Omental fat pad (tissue), 4 donors: Measurements from ENCODE around the gene ANKS3. TPM values are rescaled to one million over a fixed set of nuclear protein-coding genes. Genes with fewer than 3 reads are reported as not detected.

ENCODE experiments used
- ATAC-seq: fragments of 150-250 bp; one replicate; pipeline ENCODE4 v1.9.1; 2016; ENCODE audit warnings: mild to moderate bottlenecking, moderate library complexity; ENCODE audit not compliant: low FRiP score
- DNase-seq: peaks from one replicate; pipeline ENCODE4 v3.0.0-alpha.2; 2019; ENCODE audit warnings: low spot score
- CTCF ChIP-seq, 3 donors: fragments of 450-650 bp; IDR thresholded peaks; one replicate each; pipeline ENCODE4 v1.5.1; 2016 to 2017; ENCODE audit warnings: antibody characterized with exemption in 3 of 3, mild to moderate bottlenecking in 3 of 3, moderate library complexity in 2 of 3
- total RNA-seq, 4 donors: library from RNA; depleted of rRNA; stranded (reverse); fragments of >200 nt; gene quantifications; one replicate each; pipeline ENCODE4 v1.1.0, GENCODE V29; 2016

ANKS3 gene
- total RNA-seq, 4 donors from 2014 or later, result 12.6 to 24.1 (median 17.2) TPM

GRCh38 chr16:4656695-4657686 lies 77.1 kb downstream of the ANKS3 start:
- ATAC-seq, result no peak
- no peak for TF ChIP-seq CTCF (IDR thresholded peaks at IDR 0.05)

GRCh38 chr16:4656221-4656620 lies 77.8 kb downstream of the ANKS3 start:
- no peak for ATAC-seq
- TF ChIP-seq CTCF (IDR thresholded peaks at IDR 0.05), result no peak
- no peak for DNase-seq

More at GRCh38 chr16:4656695-4657686, 77.1 kb downstream of the ANKS3 start:
- no peak for DNase-seq

GRCh38 chr16:4655801-4656200 lies 78.3 kb downstream of the ANKS3 start:
- no peak for TF ChIP-seq CTCF (IDR thresholded peaks at IDR 0.05)
- no peak for DNase-seq
- ATAC-seq, result no peak

- DNase-seq (no peak), ATAC-seq (no peak)
- TF ChIP-seq CTCF (IDR thresholded peaks at IDR 0.05), result no peak
Measured at GRCh38 chr16:4654964-4655590, 79.0 kb downstream of the ANKS3 start.

- DNase-seq (no peak), ATAC-seq (no peak)
- TF ChIP-seq CTCF (IDR thresholded peaks at IDR 0.05), result no peak
Measured at GRCh38 chr16:4654011-4654963, 79.8 kb downstream of the ANKS3 start.

GRCh38 chr16:4652561-4652960 lies 81.5 kb downstream of the ANKS3 start:
- no peak for TF ChIP-seq CTCF (IDR thresholded peaks at IDR 0.05)
- DNase-seq (no peak), ATAC-seq (no peak)
